GM12872 (cell line): ENCODE results near the gene AXIN2.

Experiments
- CTCF ChIP-seq: IDR thresholded peaks from 3 replicates; pipeline ENCODE4 v1.5.1; 2011; ENCODE audit warnings: low read depth, mild to moderate bottlenecking, low read length, moderate library complexity; ENCODE audit not compliant: insufficient read depth

AXIN2 gene

GRCh38 chr17:65573282-65573602 is 11.8 kb upstream of the AXIN2 start:
- TF ChIP-seq CTCF: no peak

GRCh38 chr17:65572581-65573281 is 11.3 kb upstream of the AXIN2 start:
- no peak for TF ChIP-seq CTCF

- TF ChIP-seq CTCF: no peak
Observed at GRCh38 chr17:65572186-65572580, 10.7 kb upstream of the AXIN2 start.

GRCh38 chr17:65568918-65569317 is 7.5 kb upstream of the AXIN2 start:
- TF ChIP-seq CTCF: no peak

- TF ChIP-seq CTCF: no peak
Observed at GRCh38 chr17:65567566-65567965, 6.1 kb upstream of the AXIN2 start.

- TF ChIP-seq CTCF: no peak
Observed at GRCh38 chr17:65565559-65565958, 4.1 kb upstream of the AXIN2 start.

GRCh38 chr17:65564793-65565192 is 3.3 kb upstream of the AXIN2 start:
- TF ChIP-seq CTCF: no peak

GRCh38 chr17:65562206-65562531 is 721 bp upstream of the AXIN2 start:
- no peak for TF ChIP-seq CTCF
